Peyer's patch (tissue), 4 donors: ENCODE results near the gene ADTRP.

Experiments
- CTCF ChIP-seq, 6 experiments: fragments of 450-650 bp in 4 of 6; fragments of 200-600 bp in 2 of 6; sonication (generic) in 1 of 6; IDR thresholded peaks; one replicate each; pipeline ENCODE4 v1.5.1; 2017 to 2019; ENCODE audit warnings: antibody characterized with exemption in 6 of 6, mild to moderate bottlenecking in 3 of 6, moderate library complexity in 1 of 6
- POLR2A ChIP-seq, 2 donors: fragments of 450-650 bp; IDR thresholded peaks; one replicate each; pipeline ENCODE4 v1.5.1; 2017; ENCODE audit warnings: antibody characterized with exemption in 2 of 2, mild to moderate bottlenecking in 2 of 2, moderate library complexity in 2 of 2

- no peak for TF ChIP-seq CTCF (IDR thresholded peaks at IDR 0.05)
- no peak for TF ChIP-seq POLR2A (IDR thresholded peaks at IDR 0.05)
Measured at GRCh38 chr6:11808054-11808453, 29.5 kb upstream of the ADTRP start.
